BLaER1 treated with 17β-estradiol and CSF1 and Interleukin-3, amounts not matched to agents 10 nM and 100 nM (cell line): ENCODE measurements around the gene ILDR1.
"Not testable (repeated sequence)": the region's sequence is repeated elsewhere in the genome, so short reads cannot be mapped to it uniquely, and the experiment has no call there.

Experiments used
- H3K27ac ChIP-seq, 11 experiments: shearing (Covaris generic); formaldehyde crosslinking; 2 replicates each; pipeline ENCODE4 v1.8.1; 2022
- H3K27me3 ChIP-seq, 11 experiments: shearing (Covaris generic); formaldehyde crosslinking; 2 replicates each; pipeline ENCODE4 v1.8.1; 2022
- H3K36me3 ChIP-seq, 11 experiments: shearing (Covaris generic); formaldehyde crosslinking; 2 replicates each; pipeline ENCODE4 v1.8.1; 2022
- H3K4me1 ChIP-seq, 10 experiments: shearing (Covaris generic); formaldehyde crosslinking; 2 replicates each; pipeline ENCODE4 v1.8.1; 2022
- H3K4me2 ChIP-seq, 11 experiments: shearing (Covaris generic); formaldehyde crosslinking; 2 replicates each; pipeline ENCODE4 v1.8.1; 2022
- H3K4me3 ChIP-seq, 10 experiments: shearing (Covaris generic); formaldehyde crosslinking; 2 replicates each; pipeline ENCODE4 v1.8.1; 2022
- H3K9ac ChIP-seq, 11 experiments: shearing (Covaris generic); formaldehyde crosslinking; 2 replicates each; pipeline ENCODE4 v1.8.1; 2022
- H3K9me3 ChIP-seq, 11 experiments: shearing (Covaris generic); formaldehyde crosslinking; replicated peaks in 1 of 11; 2 replicates each; pipeline ENCODE4 v1.8.1; 2022
- H4K20me1 ChIP-seq, 11 experiments: shearing (Covaris generic); formaldehyde crosslinking; 2 replicates each; pipeline ENCODE4 v1.8.1; 2022
- Cebpa-rat ChIP-seq, 11 experiments: shearing (Covaris generic); IDR thresholded peaks; 2 replicates each; pipeline ENCODE4 v1.8.1; 2022

Gene ILDR1

GRCh38 chr3:121941592-121941991, 80.5 kb downstream of the ILDR1 start:
- H3K27me3 ChIP-seq: no peaks in the 10 kb centered on the region
- no peaks in the 10 kb centered on the region for H3K4me1 ChIP-seq
- no peaks in the 10 kb centered on the region; a peak in 1 of 22 replicates for H3K9me3 ChIP-seq
- H3K9ac ChIP-seq: no peak overlapping the region
- no peak overlapping the region for H3K27ac ChIP-seq
- H4K20me1 ChIP-seq: no peaks in the 10 kb centered on the region
- H3K4me2 ChIP-seq: no peak overlapping the region
- no peak overlapping the region for H3K4me3 ChIP-seq
- H3K36me3 ChIP-seq: peaks cover 60 to 83% (median 72%) of the 10 kb centered on the region in 11 experiments
- TF ChIP-seq Cebpa-rat (IDR thresholded peaks at IDR 0.05): no peak

GRCh38 chr3:121938141-121938855, 83.7 kb downstream of the ILDR1 start:
- H3K27me3 ChIP-seq, H4K20me1 ChIP-seq, H3K9me3 ChIP-seq, H3K4me1 ChIP-seq, H3K9ac ChIP-seq, H3K4me3 ChIP-seq, H3K27ac ChIP-seq, H3K4me2 ChIP-seq: not testable (repeated sequence)
- peaks cover 46 to 52% (median 48%) of the 10 kb centered on the region in 11 experiments for H3K36me3 ChIP-seq
